ENCODE data around the gene ZGPAT.
"Not testable (repeated sequence)": the region's sequence is repeated elsewhere in the genome, so short reads cannot be mapped to it uniquely, and the experiment has no call there.

ZGPAT gene

DNA sequence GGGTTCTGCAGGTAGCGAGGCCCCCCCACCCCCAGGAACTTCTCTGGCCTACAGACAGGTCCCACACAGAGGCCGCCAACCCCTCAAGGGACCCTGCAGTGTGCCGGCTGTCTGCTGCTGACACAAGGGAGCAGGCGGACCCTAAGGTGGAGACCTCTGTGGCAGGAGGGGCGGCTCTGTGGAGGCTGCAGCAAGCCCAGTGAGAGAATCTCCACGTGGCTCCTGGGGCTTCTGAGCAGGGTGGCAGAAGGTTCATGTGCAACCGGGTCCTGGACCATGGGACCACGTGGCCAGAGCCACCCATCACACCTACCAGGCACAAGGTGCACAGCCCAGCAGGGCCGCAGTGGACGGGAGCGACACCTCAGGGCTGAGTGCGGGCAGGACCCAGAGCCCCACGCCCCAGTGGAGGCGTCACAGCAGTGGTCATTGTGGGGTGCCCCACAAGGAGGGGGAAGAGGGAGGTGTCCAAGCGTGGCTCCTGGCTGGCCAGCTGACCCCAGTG, 4.3 kb upstream of the ZGPAT start:
- DNase-seq (ENCODE audit: low spot score): no peak

DNA sequence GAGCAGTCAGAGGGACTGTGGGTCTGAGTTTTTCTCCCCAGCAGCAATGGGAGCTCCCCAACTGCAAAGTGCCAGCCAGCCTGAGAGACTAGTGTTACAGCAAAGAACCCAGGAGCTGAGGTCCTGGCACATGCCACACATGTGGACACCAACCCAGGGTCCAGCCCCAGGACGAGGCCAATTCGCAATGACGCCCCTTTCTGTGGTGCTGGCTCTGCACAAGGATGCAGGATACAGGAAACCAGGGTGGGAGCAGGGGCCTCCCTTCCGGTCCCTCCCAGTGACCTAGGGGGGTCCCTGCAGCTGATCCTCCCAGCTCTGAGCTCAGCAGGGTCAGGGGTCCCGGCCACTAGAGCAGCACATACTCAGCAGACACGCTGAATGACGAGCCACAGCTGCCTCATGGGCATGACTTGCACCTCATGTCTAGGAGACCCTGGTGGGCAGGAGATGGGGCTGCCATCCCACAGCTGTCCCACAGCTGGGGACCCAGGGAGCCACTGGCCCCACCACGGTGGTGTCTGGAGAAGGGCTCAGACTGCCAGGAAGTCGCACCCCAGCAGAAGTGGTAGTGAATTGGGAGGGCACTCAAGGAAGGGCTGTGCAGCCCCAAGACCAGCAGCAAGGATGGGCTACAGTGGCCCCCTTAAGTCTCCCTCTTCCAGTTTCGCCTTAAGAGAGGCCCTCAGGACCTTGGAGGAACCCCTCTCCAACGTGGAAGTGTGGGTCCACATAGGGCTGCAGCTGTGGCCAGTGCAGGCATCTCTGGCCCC, 3.7 kb upstream of the ZGPAT start:
- DNase-seq (ENCODE audit: low spot score): no peak

DNA sequence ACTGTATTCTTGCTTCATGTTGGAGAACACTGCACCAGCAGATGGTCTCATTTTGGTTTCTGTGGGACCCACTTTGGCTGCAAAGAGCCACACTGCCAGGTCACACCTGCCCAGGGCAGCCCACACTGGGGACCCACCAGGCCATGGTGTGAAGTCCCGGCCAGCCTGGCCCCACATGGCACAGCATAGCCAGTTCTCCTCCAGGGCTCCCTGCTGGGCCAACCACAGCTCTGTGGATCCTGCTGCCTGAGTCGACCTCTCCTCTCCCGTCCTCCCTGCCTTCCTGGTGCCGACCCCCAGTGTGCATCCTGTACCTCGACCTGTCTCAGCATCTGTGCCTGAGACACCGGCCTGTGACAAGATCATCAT, 3.1 kb upstream of the ZGPAT start:
- no peak for DNase-seq (ENCODE audit: low spot score)

DNA sequence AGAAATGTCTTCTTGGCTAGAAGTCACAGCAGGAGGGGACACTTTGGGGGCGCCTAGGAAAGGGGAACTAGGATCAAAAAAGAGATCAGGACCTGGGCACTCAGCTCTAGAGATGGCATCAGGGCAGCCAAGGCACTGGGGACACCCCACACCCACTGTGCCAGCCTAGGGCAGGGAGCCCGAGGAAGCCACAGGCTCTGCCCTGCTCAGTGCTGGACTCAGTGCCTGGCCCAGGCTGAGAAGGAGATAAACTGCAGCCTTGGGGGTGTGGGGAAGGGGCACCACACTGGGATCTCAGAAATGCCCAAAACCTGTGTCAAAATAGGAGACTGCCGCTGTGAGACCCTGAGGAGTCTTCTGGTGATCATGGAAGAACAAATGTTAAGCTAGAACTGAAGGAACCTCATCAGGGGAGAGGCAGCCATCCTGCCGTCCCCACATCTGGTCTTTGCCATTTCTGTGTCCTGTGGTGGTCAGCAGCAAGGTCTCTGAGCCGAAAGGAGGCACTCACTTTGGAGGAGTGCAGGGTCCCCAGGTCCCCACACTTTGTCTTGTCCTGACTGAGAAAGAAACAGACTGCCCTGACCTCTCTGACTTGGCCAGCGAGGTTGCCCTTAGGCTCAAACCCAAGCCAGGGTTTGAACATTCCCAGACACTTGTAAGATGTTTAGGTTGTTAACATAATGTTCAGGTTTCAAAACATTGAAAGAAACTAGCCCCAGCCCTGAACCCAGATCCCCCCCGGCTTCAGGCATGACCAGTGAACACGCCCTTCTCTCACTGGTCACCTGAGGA, 2.4 kb upstream of the ZGPAT start:
- no peak for DNase-seq (ENCODE audit: low spot score)

DNA sequence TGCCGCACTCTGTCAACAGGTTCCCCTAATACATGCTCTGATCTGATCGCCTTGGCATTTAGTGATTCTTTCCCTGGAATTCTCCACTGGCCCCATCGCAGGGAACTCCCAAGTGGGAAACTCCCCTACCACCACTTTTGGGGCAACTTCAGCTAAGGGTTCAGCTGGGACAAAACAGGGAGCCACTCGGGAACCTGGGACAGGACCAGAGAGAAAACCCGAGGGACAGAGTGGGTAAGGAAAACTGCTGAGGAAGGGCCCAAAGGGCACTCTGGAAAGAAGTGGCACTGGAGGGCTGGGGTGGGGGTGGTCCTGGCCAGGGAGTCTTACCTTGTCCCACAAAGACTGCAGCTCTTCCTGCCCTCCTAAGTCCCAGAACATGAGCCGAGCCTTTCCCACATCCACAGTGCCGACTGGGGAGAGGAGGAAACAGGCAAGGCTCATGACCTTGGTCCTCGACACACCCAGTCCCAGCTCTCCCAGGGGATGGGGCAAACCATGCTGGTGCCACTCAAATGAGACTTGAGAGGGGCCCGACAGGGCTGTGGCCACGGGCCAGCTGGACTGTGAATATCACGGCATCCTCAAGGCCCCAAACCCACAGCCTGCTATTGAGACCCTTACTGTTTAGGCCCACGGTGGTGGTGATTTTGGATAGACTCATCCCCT, 1.7 kb upstream of the ZGPAT start:
- DNase-seq (ENCODE audit: low spot score): no peak

DNA sequence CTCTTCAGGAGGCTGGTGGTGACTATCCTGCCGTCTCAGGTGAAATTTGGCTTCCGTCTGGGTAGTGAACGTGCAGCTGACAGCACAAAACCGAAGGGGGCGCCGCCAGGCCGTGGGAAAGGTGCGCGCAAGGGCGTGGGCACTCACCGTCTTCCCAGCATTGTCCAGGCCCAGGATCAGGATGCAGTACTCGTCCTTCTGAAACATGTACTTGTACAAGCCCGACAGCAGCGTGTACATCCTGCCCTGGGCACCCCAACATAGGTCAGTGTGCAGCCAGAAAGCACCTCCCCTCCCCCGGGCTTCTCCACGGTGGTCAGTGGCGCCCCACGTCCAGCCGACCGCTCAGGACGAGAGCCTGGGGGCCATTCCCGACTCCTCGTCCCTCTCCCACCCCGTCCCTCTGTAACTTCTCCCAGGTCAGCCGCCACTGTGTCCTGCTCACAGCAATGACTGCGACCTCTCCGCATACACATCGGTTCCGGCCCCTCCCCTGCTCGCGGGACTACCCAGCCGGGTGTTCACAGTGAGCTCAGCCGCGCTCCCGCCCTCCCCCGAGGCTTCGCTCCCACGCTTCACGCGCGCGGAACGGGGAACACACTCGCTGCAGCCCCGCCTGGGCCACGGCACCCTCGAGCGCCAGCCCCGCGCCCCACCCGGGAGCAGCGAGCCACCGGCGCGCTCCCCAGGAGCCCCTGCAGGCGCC, 834 bp upstream of the ZGPAT start:
- peak; percentile 68 for DNase-seq (ENCODE audit: low spot score)

DNA sequence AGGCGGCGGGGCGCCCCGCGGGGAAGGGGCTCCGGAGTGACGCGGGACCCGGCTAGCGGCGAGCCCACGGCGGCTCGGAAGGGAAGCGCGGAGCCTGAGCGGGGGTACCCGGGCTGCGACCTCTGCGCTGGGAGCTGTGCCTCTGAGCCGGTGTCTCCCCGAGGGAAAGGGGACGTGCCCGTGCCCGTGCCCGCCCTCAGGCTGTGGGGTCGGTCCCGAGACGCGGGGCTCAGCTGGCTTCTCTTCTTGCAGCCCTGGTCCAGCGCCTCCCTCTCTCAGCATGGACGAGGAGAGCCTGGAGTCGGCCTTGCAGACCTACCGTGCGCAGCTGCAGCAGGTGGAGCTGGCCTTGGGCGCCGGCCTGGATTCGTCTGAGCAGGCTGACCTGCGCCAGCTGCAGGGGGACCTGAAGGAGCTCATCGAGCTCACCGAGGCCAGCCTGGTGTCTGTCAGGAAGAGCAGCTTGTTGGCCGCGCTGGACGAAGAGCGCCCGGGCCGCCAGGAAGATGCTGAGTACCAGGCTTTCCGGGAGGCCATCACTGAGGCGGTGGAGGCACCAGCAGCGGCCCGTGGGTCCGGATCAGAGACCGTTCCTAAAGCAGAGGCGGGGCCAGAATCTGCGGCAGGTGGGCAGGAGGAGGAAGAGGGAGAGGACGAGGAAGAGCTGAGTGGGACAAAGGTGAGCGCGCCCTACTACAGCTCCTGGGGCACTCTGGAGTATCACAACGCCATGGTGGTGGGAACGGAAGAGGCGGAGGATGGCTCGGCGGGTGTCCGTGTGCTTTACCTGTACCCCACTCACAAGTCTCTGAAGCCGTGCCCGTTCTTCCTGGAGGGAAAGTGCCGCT, 686 bp downstream of the ZGPAT start:
- no peak for DNase-seq (ENCODE audit: low spot score)

DNA sequence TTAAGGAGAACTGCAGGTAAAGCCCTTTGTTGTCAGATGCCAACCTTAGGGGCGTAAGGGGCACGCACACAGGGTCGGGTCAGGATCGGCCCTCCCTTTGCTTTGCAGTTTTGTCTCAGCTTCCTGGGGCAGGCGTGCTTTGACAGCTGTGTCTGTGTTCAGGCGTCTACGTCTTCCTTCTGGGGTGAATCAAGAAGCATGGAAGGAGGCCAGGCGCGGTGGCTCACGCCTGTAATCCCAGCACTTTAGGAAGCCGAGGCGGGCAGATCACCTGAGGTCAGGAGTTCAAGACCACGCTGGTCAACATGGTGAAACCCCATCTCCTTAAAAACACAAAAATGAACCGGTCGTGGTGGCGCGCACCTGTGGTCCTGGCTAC, 1.3 kb downstream of the ZGPAT start:
- DNase-seq (ENCODE audit: low spot score): no peak

DNA sequence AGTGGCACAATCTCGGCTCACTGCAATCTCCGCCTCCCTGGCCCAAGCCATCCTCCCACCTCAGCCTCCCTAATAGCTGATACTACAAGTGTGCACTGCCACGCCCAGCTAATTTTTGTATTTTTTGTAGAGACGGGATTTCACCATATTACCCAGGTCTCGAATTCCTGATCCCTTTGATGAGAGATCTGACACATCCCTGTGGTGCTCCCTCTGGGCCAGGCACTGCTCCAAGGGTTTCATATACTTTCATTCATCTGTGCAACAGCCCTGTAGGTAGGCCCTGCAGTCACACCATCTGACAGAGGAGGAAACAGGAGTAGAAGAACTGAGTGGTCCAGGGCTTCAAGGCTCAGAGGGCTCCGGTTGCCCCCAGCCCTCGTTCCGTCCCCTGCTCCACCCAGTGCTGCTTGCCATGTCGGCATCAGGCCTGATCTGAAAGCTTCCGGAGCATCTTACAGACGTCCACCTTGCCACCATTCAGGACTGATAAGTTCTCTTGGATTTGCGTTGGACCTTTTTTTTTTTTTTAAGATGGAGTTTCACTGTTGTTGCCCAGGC, 3.3 kb downstream of the ZGPAT start:
- no peak for DNase-seq (ENCODE audit: low spot score)

DNA sequence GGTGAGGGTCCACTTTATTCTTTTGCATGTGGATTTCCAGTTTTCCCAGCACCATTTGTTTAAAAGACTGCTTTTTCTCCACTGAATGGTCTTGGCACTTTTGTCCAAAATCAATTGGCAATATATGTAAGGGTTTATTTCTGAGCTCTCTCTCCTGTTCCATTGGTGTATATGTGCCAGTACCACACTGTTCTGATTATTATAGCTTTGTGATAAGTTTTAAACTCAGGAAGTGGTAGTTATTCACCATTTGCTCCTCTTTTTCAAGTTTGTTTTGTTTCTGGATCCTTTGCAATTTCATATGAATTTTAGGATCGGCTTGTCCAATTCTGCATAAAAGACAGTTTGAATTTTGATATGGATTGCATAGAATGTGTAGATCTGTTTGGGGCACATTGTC, 4.4 kb downstream of the ZGPAT start:
- no peak for DNase-seq (ENCODE audit: low spot score)

DNA sequence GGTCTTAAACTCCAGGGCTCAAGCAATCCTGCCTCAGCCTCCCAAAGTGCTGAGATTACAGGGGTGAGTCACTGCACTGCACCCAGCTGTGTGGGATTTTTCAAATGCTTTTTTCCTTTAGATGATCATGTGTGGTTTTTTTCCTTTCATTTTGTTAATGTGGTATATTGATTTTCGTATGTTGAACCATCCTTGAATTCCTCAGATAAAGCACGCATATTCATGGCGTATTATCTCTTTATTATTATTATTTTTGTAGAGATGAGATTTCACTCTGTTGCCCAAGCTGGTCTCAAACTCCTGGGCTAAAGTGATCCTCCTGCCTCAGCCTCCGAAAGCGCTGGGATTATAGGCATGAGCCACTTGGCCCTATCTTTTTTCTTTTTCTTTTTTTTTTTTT, 7.0 kb downstream of the ZGPAT start:
- DNase-seq (ENCODE audit: low spot score): no peak

DNA sequence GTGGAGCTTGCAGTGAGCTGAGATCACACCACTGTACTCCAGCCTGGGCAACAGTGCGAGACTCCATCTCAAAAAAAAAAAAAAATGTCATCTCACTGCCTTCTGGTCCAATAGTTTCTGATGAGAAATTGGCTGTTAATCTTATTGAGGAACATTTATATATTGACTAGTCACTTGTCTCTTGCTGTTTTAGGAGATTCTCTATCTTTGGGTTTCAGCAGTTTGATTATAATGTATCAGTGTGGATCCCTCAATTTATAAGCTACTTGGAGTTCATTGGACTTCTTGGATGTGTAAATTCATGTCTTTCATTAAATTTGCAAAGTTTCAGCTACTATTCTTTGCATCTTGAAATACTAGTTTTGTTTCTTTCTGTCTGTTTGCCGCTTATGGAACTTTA, 11.2 kb downstream of the ZGPAT start:
- DNase-seq (ENCODE audit: low spot score): no peak

DNA sequence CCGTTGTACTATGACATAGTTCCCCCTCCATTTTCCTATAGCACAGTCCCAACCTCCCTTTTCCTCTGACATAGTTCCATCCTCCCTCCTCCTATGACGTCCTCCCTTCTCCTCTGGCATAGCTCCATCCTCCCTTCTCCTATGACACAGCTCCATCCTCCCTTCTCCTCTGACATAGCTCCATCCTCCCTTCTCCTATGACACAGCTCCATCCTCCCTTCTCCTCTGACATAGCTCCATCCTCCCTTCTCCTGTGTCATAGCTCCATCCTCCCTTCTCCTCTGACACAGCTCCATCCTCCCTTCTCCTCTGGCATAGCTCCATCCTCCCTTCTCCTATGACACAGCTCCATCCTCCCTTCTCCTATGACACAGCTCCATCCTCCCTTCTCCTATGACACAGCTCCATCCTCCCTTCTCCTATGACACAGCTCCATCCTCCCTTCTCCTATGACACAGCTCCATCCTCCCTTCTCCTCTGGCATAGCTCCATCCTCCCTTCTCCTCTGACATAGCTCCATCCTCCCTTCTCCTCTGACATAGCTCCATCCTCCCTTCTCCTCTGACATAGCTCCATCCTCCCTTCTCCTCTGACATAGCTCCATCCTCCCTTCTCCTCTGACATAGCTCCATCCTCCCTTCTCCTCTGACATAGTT, 15.3 kb downstream of the ZGPAT start:
- not testable (repeated sequence) for DNase-seq (ENCODE audit: low spot score)

DNA sequence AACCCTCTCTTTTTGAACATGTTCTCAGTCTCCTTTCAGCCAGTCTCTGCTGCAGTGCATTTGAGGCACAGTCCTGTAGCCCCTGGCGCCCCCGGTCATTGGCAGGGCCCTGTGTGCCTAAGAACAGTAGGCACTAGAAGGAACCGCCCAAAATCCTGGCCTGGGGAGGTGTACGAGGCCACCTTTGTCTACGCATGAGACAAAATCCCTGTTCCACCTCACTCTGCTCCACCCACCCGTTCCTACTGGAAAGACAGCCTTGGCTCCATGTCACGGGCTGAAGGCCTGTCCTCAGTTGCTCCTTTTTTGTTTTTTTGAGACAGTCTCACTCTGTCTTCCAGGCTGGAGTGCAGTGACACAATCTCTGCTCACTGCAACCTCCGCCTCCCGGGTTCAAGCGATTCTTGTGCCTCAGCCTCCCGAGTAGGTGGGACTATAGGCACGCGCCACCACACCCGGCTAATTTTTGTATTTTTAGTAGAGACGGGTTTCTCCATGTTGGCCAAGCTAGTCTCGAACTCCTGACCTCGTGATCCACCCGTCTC, 22.4 kb downstream of the ZGPAT start:
- DNase-seq (ENCODE audit: low spot score): not testable (repeated sequence)

DNA sequence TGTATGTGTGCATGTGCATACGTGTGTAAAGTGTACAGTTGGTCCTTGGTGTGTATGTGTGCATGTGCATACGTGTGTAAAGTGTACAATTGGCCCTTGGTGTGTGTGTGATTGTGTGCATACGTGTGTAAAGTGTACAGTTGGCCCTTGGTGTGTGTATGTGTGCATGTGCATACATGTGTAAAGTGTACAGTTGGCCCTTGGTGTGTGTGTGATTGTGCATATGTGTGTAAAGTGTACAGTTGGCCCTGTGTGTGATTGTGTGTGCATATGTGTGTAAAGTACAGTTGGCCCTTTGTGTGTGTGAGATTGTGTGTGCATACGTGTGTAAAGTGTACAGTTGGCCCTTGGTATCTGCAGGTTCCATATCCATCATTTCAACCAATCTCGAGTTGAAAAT, 23.6 kb downstream of the ZGPAT start:
- no peak for DNase-seq (ENCODE audit: low spot score)

DNA sequence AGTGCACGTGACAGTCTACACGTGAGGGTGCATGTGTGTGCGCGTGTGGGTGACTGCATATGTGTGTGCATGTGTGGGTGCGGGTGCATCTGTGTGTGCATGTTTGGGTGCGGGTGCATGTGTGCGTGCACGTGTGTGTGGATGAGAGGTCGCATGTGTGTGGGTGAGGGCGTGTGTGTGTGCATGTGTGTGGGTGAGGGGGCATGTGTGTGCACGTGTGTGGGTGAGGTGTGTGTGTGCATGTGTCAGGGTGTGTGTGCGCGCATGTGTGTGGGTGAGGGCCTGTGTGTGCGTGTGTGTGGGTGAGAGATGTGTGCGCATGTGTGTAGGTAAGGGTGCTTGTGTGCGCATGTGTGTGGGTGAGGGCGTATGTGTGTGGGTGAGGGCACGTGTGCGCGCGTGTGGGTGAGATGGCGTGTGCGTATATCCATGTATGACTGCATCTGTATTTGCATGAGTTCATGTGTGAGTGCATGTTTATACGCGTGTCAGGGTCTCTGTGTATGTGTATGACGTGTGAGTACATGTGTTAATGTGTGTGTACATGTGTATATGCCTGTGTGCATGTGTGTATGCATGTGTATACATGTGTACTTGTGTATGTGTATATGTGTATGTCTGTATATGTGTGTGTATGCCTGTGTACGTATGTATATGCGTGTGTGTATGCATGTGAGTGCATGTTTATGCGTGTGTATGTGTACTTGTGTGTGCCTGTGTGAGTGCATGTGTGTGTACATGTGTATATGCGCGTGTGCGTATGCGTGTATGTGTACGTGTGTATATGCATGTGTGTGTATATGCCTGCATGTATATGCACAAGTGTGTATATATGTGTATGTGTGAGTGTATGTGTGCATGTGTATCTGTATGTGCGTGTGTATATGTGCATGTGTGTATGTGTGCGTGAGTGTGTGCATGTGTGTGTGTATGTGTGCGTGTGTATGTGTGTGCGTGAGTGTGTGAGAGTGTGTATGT, 24.6 kb downstream of the ZGPAT start:
- no peak for DNase-seq (ENCODE audit: low spot score)

DNA sequence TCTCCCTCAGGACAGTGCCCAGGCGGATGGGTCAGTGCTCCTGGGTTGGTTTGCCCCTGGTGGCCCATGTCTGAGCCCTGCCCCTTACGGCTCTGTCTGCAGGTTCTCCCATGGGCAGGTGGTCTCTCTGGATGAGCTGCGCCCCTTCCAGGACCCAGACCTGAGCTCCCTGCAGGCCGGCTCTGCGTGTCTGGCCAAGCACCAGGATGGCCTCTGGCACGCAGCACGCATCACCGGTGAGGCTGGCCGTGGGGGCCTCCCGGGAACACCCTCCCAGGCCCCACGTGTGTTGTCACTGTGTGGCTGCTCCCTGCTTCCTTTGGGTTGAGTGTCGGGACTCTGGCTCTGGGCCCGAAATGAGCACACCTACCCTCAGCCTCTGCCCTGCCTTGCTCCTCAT, 25.3 kb downstream of the ZGPAT start:
- DNase-seq (ENCODE audit: low spot score): no peak

DNA sequence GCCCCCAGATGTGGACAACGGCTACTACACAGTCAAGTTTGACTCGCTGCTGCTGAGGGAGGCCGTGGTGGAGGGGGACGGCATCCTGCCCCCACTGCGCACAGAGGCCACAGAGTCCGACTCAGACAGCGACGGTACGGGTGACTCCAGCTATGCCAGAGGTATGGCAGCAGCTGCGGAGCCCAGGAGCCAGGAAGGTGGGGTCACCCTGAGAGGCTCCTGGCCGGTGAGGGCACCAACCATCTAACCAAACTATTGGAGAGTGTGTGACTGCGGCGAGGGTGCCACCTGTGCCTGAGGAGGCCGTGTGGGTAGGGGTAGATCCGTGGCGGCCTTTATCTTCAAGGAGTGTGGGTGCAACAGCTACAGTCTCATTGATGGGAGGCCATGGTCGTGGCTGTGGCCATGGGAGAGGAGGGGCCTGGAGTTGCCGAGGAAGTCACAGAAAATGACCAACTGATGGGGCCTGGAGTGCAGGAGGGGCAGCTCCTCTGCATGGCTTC, 25.8 kb downstream of the ZGPAT start:
- DNase-seq (ENCODE audit: low spot score): no peak
